ENCODE data around the gene NDUFA5.

NDUFA5 gene

GRCh38 chr7:123494193-123494796 is 63.3 kb downstream of the NDUFA5 start:
- Histone ChIP-seq H3K4me3 (ENCODE audit: low read length in 2 of 2) (no peak overlapping the region), H3K9me3 (replicated peaks in 1 of 2; ENCODE audit: control insufficient read depth in 2 of 2, insufficient read depth in 1 of 2, low read depth in 1 of 2, low read length in 2 of 2) (no peaks in the 10 kb centered on the region), H2BK12ac (ENCODE audit: low read length) (no peak overlapping the region), H2BK120ac (ENCODE audit: low read depth, low read length) (no peak overlapping the region), H3K4ac (ENCODE audit: low read length) (no peak overlapping the region), H3K27me3 (ENCODE audit: control insufficient read depth in 3 of 3, insufficient read depth in 3 of 3, low read depth in 1 of 3, low read length in 3 of 3) (no peaks in the 10 kb centered on the region), H3K36me3 (replicated peaks in 1 of 2; ENCODE audit: control insufficient read depth in 2 of 2, insufficient read depth in 2 of 2, low read length in 2 of 2) (no peaks in the 10 kb centered on the region), H2BK5ac (ENCODE audit: low read length) (no peak overlapping the region), H3K79me1 (ENCODE audit: low read depth, low read length) (no peaks in the 10 kb centered on the region), H3K4me2 (ENCODE audit: insufficient read depth, low read length, poor library complexity, severe bottlenecking) (no peak overlapping the region), H3K23ac (ENCODE audit: low read depth, low read length, poor library complexity) (no peak overlapping the region), H3K18ac (ENCODE audit: low read length) (no peak overlapping the region), H3K9ac (ENCODE audit: low read depth, low read length, poor library complexity) (no peak overlapping the region), H3K14ac (ENCODE audit: low read length) (no peak overlapping the region), H2AFZ (ENCODE audit: low read length) (no peak overlapping the region), H3K27ac (replicated peaks; ENCODE audit: low read length) (no peak overlapping the region), H2AK5ac (ENCODE audit: low read depth, low read length) (no peak overlapping the region), H2BK15ac (ENCODE audit: low read length) (no peak overlapping the region), H3K4me1 (ENCODE audit: control insufficient read depth in 2 of 2, insufficient read depth in 1 of 2, low read depth in 1 of 2, low read length in 2 of 2) (no peaks in the 10 kb centered on the region), H4K8ac (ENCODE audit: low read depth, low read length) (no peak overlapping the region), H4K91ac (ENCODE audit: low read depth, low read length, poor library complexity) (no peak overlapping the region)
- no CpG with 5 or more reads among the region's 3 CpGs for WGBS, 2 donors (ENCODE audit: extremely low coverage in 2 of 2, insufficient read length in 2 of 2, insufficient replicate concordance in 1 of 2)
- DNase-seq (ENCODE audit: low spot score) = no peak

GRCh38 chr7:123492485-123492884 is 65.1 kb downstream of the NDUFA5 start:
- H3K23ac ChIP-seq (ENCODE audit: low read depth, low read length, poor library complexity) = no peak overlapping the region
- WGBS, 2 donors (ENCODE audit: extremely low coverage in 2 of 2, insufficient read length in 2 of 2, insufficient replicate concordance in 1 of 2) = no CpG with 5 or more reads among the region's 3 CpGs
- no peak overlapping the region for H2AFZ ChIP-seq (ENCODE audit: low read length)
- no peak overlapping the region for H2BK120ac ChIP-seq (ENCODE audit: low read depth, low read length)
- no peaks in the 10 kb centered on the region for H3K79me1 ChIP-seq (ENCODE audit: low read depth, low read length)
- no peak overlapping the region for H3K4me2 ChIP-seq (ENCODE audit: insufficient read depth, low read length, poor library complexity, severe bottlenecking)
- no peaks in the 10 kb centered on the region for H3K27me3 ChIP-seq (ENCODE audit: control insufficient read depth in 3 of 3, insufficient read depth in 3 of 3, low read depth in 1 of 3, low read length in 3 of 3)
- H4K91ac ChIP-seq (ENCODE audit: low read depth, low read length, poor library complexity) = no peak overlapping the region
- H4K8ac ChIP-seq (ENCODE audit: low read depth, low read length) = no peak overlapping the region
- H3K4me3 ChIP-seq (ENCODE audit: low read length in 2 of 2) = no peak overlapping the region
- no peak overlapping the region for H3K4ac ChIP-seq (ENCODE audit: low read length)
- H3K18ac ChIP-seq (ENCODE audit: low read length) = no peak overlapping the region
- no peaks in the 10 kb centered on the region for H3K36me3 ChIP-seq (replicated peaks in 1 of 2; ENCODE audit: control insufficient read depth in 2 of 2, insufficient read depth in 2 of 2, low read length in 2 of 2)
- H2BK5ac ChIP-seq (ENCODE audit: low read length) = no peak overlapping the region
- no peaks in the 10 kb centered on the region for H3K9me3 ChIP-seq (replicated peaks in 1 of 2; ENCODE audit: control insufficient read depth in 2 of 2, insufficient read depth in 1 of 2, low read depth in 1 of 2, low read length in 2 of 2)
- H3K27ac ChIP-seq (replicated peaks; ENCODE audit: low read length) = no peak overlapping the region
- H3K14ac ChIP-seq (ENCODE audit: low read length) = no peak overlapping the region
- no peaks in the 10 kb centered on the region for H3K4me1 ChIP-seq (ENCODE audit: control insufficient read depth in 2 of 2, insufficient read depth in 1 of 2, low read depth in 1 of 2, low read length in 2 of 2)
- H2BK15ac ChIP-seq (ENCODE audit: low read length) = no peak overlapping the region
- no peak overlapping the region for H2AK5ac ChIP-seq (ENCODE audit: low read depth, low read length)
- H3K9ac ChIP-seq (ENCODE audit: low read depth, low read length, poor library complexity) = no peak overlapping the region
- H2BK12ac ChIP-seq (ENCODE audit: low read length) = no peak overlapping the region
- no peak for DNase-seq (ENCODE audit: low spot score)

Measured in neuronal stem cell (in vitro differentiated cells).